ENCODE results near the gene TSBP1. TPM values are rescaled to one million over a fixed set of nuclear protein-coding genes. Genes with fewer than 3 reads are reported as not detected.

Gene TSBP1
- total RNA-seq, 1 experiment from 2014 or later = not detected

GRCh38 chr6:32313964-32314363, 57.7 kb downstream of the TSBP1 start:
- RAD21 ChIA-PET (ENCODE audit: low non-redundant PET in 1 of 2, low total read pairs in 2 of 2, uncharacterized antibody in 2 of 2, unreplicated experiment in 2 of 2) = no interaction called here
- Histone ChIP-seq H3K9ac (ENCODE audit: low read length) (no peak overlapping the region), H3K27me3 (ENCODE audit: insufficient read depth, low read length) (no peaks in the 10 kb centered on the region), H3K9me2 (ENCODE audit: insufficient read depth) (no peaks in the 10 kb centered on the region), H3K79me2 (ENCODE audit: insufficient read depth, low read length) (no peaks in the 10 kb centered on the region), H3K4me2 (ENCODE audit: low read length) (no peak overlapping the region), H2AFZ (ENCODE audit: low read depth, low read length, poor library complexity, severe bottlenecking) (no peak overlapping the region), H3K4me3 (replicated peaks in 1 of 2; ENCODE audit: low read depth in 1 of 2, low read length in 2 of 2) (no peak overlapping the region), H3K27ac (ENCODE audit: low read depth, low read length) (no peak overlapping the region), H3K36me3 (ENCODE audit: control insufficient read depth in 1 of 2, insufficient read depth in 2 of 2, low read length in 2 of 2) (no peaks in the 10 kb centered on the region), H4K20me1 (ENCODE audit: insufficient read depth) (no peaks in the 10 kb centered on the region), H3K9me3 (ENCODE audit: control insufficient read depth in 1 of 2, insufficient read depth in 1 of 2, low read depth in 1 of 2, low read length in 2 of 2) (no peaks in the 10 kb centered on the region), H3K4me1 (ENCODE audit: control insufficient read depth in 1 of 2, insufficient read depth in 2 of 2, low read length in 2 of 2) (no peaks in the 10 kb centered on the region)
- ATAC-seq (no peak), DNase-seq (ENCODE audit: low read depth, low spot score) (no peak)
- intact Hi-C loops (cut with micrococcal nuclease) = no loop called here
- no TSS peak for BruUV-seq (replicated peaks)
- TF ChIP-seq ELF1 (IDR thresholded peaks at IDR 0.05; ENCODE audit: borderline replicate concordance, low read depth) (no peak), CTCF (IDR thresholded peaks at IDR 0.05 in 2 of 3, conservative IDR thresholded peaks at IDR 0.05 in 1 of 3; ENCODE audit: borderline replicate concordance in 1 of 3, insufficient read depth in 1 of 3, low read depth in 2 of 3, low read length in 2 of 3) (no peak), ZNF274 (IDR thresholded peaks at IDR 0.05; ENCODE audit: low read depth, low read length) (no peak), JUND (IDR thresholded peaks at IDR 0.05) (no peak), CBX3 (IDR thresholded peaks at IDR 0.05; ENCODE audit: low read depth) (no peak), EZH2phosphoT487 (IDR thresholded peaks at IDR 0.05; ENCODE audit: borderline replicate concordance) (no peak), CEBPB (IDR thresholded peaks at IDR 0.05; ENCODE audit: low read depth) (no peak), POLR2A (IDR thresholded peaks at IDR 0.05; ENCODE audit: borderline replicate concordance, extremely low read depth, insufficient read depth, insufficient read length) (no peak), TCF7L2 (IDR thresholded peaks at IDR 0.05; ENCODE audit: borderline replicate concordance, extremely low read depth, insufficient read depth, insufficient read length) (no peak), EZH2 (IDR thresholded peaks at IDR 0.05) (no peak), FOSL1 (IDR thresholded peaks at IDR 0.05; ENCODE audit: low read depth) (no peak), MAX (IDR thresholded peaks at IDR 0.05) (no peak)
- CTCF ChIA-PET = no interaction called here
- POLR2A ChIA-PET = no interaction called here

Measured in HCT116 (cell line).